ENCODE measurements around the gene SEMA3D.

- no peak for TF ChIP-seq CTCF (IDR thresholded peaks at IDR 0.05)
- no peak for TF ChIP-seq POLR2A (IDR thresholded peaks at IDR 0.05)
- no peak for TF ChIP-seq POLR2AphosphoS5 (IDR thresholded peaks at IDR 0.05)
- TF ChIP-seq EP300 (IDR thresholded peaks at IDR 0.05), result no peak
Measured at GRCh38 chr7:84997626-84998025, 189.2 kb downstream of the SEMA3D start.

Data from sigmoid colon (tissue), 4 donors.